ENCODE results near the gene NME7.
"Not testable (repeated sequence)": the region's sequence is repeated elsewhere in the genome, so short reads cannot be mapped to it uniquely, and the experiment has no call there.

NME7 gene

GRCh38 chr1:169340882-169341281 lies 26.7 kb downstream of the NME7 start:
- DNase-seq (ENCODE audit: low spot score), result no peak

GRCh38 chr1:169339773-169340172 lies 27.8 kb downstream of the NME7 start:
- no peak for DNase-seq (ENCODE audit: low spot score)

DNA sequence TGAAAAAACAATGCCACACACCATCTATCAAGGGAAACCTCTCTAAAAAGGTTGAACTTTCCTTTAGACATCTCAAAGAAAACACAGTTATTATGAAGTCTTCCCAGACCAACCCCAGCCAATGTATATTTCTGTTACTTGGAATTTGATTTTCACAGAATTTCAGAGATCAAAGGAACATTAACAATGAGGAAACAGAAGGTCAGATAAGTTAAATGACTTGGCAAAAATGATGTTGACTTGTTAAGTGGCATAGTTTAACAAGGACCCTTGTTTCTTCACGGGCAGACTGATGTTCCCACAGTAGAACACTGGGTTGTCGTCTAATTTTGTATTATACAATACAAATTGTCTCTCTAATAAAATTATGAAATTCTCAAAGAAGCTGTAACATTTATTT lies 29.0 kb downstream of the NME7 start:
- no peak for DNase-seq (ENCODE audit: low spot score)

DNA sequence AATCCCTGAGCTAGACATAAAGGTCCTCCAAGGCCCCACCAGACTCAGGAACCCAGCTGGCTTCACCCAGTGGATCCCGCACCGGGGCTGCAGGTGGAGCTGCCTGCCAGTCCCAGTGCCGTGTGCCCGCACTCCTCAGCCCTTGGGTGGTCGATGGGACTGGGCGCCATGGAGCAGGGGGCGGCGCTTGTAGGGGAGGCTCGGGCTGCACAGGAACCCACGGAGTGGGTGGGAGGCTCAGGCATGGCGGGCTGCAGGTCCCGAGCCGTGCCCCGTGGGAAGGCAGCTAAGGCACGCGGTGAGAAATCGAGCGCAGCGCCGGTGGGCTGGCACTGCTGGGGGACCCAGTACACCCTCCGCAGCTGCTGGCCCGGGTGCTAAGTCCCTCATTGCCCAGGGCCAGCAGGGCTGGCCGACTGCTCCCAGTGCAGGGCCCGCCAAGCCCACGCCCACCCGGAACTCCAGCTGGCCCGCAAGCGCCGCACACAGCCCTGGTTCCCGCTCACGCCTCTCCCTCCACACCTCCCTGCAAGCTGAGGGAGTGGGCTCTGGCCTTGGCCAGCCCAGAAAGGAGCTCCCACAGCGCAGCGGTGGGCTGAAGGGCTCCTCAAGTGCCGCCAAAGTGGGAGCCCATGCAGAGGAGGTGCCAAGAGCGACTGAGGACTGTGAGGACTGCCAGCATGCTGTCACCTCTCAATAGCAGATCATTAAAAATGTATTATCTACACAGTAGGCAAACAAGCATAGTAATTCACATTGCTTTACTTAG lies 30.5 kb downstream of the NME7 start:
- DNase-seq (ENCODE audit: low spot score), result not testable (repeated sequence)

DNA sequence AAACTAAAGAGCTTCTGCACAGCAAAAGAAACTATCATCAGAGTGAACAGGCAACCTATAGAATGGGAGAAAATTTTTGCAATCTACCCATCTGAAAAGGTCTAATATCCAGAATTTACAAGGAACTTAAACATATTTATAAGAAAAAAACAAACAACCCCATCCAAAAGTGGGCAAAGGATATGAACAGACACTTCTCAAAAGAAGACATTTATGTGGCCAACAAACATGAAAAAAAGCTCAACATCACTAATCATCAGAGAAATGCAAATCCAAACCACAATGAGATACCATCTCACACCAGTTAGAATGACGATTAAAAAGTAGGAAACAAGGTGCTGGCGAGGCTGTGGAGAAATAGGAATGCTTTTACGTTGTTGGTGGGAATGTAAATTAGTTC lies 32.9 kb downstream of the NME7 start:
- DNase-seq (ENCODE audit: low spot score), result not testable (repeated sequence)

DNA sequence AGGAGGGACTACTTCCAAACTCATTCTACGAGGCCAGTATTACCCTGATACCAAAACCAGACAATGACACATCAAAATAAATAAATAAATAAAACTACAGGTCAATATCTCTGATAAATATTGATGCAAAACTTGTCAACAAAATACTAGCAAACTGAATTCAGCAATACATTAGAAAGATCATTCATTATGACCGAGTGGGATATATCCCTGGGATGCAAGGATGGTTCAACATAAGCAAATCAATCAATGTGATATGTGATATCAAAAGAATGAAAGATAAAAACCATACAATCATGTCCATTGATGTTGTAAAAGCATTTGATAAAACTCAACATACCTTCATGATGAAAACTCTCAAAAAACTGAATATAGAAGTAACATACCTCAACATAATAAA lies 36.7 kb downstream of the NME7 start:
- no peak for DNase-seq (ENCODE audit: low spot score)

DNA sequence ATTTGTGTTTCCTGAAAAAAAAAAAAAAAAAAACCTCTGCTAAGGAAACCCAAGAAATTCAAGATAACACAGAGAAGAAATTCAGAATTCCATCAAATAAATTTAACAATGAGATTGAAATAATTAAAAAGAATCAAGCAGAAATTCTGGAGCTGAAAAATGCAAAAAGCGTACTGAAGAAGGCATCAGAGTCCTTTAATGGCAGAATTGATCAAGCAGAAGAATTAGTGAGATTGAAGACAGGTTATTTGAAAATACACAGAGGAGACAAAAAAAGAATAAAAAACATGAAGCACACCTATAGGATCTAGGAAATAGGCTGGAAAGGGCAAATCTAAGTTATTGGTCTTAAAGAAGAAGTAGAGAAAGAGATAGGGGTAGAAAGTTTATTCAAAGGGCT lies 38.2 kb downstream of the NME7 start:
- no peak for DNase-seq (ENCODE audit: low spot score)

DNA sequence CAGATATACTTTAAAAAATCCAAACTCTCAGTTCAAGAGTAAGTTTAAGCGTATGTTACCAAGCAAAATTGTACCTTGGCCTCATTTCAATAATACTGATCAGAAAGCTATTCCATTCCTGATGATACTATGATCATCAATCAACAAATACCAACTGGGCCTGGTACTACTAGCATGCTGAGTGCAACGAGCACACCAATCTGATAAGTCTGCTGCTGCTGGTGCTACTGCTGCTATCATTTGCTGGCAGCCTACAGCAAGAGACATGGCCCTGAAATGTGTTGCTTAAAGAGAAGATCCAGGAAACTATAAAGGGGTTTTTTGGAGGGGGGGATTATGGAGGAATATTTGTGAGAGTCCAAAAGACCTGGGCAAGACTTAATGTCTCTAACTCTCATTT lies 39.7 kb downstream of the NME7 start:
- no peak for DNase-seq (ENCODE audit: low spot score)

- no peak for DNase-seq (ENCODE audit: low spot score)
Observed at GRCh38 chr1:169326956-169327268, 40.7 kb downstream of the NME7 start.

DNA sequence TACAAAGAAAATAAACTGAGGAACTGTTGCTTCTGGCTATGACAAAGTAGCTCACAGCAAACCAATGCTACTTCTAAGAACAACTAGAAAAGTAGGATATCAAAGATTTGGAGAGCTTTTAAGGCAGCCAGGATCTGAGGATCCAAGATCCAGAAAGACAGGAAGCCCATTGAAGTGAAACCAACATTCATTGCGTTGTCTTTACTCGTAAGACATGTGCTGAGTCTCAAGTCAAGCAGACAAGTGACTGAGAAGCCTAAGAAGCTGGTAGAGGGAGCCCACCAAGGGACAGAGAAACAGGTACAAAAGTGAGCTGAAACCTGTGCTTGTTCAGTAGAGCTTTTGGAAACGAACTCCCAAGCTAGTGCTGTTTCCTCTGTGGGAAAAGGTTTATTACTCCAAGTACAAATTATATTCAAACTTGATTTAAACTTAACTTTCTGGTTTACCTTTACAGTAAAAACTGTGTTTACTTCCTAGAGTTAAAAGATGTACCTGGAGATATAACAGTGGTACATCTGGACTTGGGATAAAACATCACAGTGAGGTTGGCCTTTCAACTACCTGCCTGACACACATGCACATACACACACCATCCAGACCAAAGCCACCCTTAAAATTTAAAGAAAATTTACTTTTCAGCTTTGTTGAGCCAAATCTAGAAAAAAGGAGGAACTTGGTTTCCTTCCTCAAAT lies 41.2 kb downstream of the NME7 start:
- DNase-seq (ENCODE audit: low spot score), result no peak

DNA sequence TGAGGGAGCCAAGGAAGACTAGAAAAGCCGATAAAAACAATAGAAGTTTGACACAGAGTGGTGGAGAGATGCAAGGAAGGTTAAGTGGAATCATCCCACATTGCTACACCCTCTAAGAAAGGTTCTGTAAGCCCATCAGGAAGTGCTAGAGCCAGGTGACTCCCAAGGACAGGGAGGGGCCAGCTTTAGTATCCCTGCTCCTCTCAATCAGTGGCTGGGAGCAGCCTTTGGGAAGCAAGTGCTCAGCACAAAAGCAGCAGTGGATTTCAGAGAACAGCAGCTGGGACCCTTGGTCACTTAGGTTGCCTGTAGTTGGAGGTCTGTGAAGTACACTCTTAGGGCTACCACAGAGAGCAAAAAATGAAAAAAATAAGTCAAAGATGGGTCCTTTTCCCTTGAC lies 42.5 kb downstream of the NME7 start:
- DNase-seq (ENCODE audit: low spot score), result no peak

- DNase-seq (ENCODE audit: low spot score), result no peak
Observed at GRCh38 chr1:169322138-169322537, 45.5 kb downstream of the NME7 start.

- DNase-seq (ENCODE audit: low spot score), result no peak
Observed at GRCh38 chr1:169321539-169321938, 46.1 kb downstream of the NME7 start.

- DNase-seq (ENCODE audit: low spot score), result no peak
Observed at GRCh38 chr1:169318536-169319244, 48.9 kb downstream of the NME7 start.

DNA sequence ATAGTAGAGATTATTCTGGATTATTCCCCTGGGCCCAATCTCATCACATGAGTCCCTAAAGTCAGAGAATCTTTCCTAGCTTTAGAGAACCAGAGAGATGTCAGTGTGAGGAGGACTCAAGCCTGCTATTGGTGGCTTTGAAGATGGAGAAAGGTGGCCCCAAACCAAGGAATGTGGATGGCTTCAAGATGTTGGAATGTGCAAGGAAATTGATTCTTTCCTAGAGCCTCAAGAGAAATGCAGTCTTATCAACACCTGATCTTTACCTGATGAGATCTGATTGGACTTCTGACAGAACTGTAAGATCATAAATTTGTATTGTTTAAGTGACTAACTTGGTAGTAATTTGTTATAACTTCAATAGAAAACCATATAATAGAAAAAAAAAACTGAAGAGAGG lies 51.0 kb downstream of the NME7 start:
- DNase-seq (ENCODE audit: low spot score), result no peak

- no peak for DNase-seq (ENCODE audit: low spot score)
Observed at GRCh38 chr1:169312084-169312954, 55.3 kb downstream of the NME7 start.

DNA sequence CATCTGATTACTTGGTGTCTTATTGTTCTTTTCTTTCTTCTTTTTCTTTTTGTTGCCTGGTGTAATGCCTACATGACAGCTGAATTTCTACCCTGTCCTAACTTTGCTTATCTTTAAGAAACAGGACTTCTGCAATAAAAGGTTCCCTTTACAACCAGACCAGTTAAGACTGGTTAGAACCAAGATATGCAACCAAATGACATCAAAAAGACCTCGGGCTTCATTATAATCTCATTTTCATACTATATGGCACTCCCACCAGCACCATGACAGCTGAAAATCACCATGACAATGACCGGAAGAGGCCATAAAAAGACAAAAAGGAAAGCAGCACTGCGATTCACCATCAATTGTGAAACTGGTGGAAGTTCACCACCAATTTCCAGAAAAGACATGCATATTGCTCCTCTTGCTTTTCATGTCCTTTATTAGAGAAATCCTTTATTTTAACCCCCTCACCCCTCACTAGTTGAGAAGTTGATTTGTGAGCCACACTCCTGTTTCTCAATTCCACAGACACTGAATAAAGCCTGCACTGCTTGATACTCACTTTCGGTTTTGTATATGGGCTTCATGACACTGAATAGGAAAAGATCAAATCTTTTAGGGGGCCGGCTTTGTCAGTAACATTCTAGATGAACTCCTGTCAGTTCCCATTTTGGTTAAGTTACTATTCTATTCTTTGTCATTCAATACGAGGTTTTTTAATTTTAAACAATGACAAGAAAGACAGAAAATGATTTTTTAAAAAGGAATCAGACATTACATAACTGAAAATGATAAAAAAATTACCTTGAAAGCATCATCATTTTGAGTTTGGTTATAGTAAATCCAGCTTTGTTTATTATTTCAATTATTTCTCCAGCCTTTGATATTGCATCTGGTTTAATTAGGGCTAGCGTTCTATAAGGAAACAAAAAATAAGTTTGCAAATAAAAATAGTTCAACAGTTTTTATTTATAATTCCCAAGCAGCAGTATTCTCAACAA lies 58.1 kb downstream of the NME7 start:
- DNase-seq (ENCODE audit: low spot score), result no peak

DNA sequence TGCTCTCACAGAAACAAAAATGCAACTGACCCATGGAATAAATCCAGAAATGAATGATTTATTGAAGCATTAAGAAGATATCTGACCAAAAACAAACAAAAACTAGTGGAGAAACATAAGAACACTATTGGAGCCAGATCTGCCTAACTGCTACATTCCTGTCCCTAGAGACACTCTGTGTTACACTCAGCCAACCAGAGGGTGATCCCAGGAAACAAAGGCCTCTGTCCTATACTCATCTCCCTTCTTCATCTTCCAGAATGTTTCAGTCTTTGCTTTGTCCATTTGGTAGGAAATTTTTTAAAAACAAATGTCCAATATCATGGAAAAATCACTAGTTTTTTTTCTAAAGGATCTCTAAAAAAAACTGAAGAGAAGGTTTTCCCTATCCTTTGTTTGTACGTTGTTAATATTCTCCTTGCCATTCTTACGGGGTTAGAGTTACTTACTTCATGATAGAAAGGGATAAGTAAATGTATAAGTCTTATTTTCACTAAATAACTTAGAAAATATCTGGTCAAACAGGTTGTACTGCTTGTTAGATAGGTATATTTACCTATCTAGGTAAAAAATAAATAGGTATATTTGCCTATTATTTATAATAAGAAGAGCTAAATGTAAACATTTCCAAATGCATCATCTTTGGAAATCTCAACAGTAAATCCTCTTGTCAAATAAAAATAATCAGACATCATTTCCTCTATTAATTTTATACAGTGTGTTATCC lies 59.1 kb downstream of the NME7 start:
- no peak for DNase-seq (ENCODE audit: low spot score)

- no peak for DNase-seq (ENCODE audit: low spot score)
Observed at GRCh38 chr1:169307176-169307575, 60.4 kb downstream of the NME7 start.

GRCh38 chr1:169305948-169306347 lies 61.6 kb downstream of the NME7 start:
- no peak for DNase-seq (ENCODE audit: low spot score)

Measured in left forelimb (tissue), 1 donor.